ENCODE data around the gene LRBA.

Gene LRBA

GRCh38 chr4:150826306-150826705, 188.8 kb downstream of the LRBA start:
- no peak for DNase-seq (ENCODE audit: low spot score)
- TF ChIP-seq CTCF (IDR thresholded peaks at IDR 0.05; ENCODE audit: borderline replicate concordance, control extremely low read depth, extremely low read depth, insufficient read depth, missing control alignments), result no peak
- in situ Hi-C loops (cut with MboI; ENCODE audit: low sequenced_read_pairs, unreplicated experiment), result no loop called here

GRCh38 chr4:150822407-150822806, 192.7 kb downstream of the LRBA start:
- DNase-seq (ENCODE audit: low spot score), result no peak
- TF ChIP-seq CTCF (IDR thresholded peaks at IDR 0.05; ENCODE audit: borderline replicate concordance, control extremely low read depth, extremely low read depth, insufficient read depth, missing control alignments), result no peak
- in situ Hi-C loops (cut with MboI; ENCODE audit: low sequenced_read_pairs, unreplicated experiment), result no loop called here

GRCh38 chr4:150821641-150822040, 193.4 kb downstream of the LRBA start:
- in situ Hi-C loops (cut with MboI; ENCODE audit: low sequenced_read_pairs, unreplicated experiment), result no loop called here
- DNase-seq (ENCODE audit: low spot score), result no peak
- TF ChIP-seq CTCF (IDR thresholded peaks at IDR 0.05; ENCODE audit: borderline replicate concordance, control extremely low read depth, extremely low read depth, insufficient read depth, missing control alignments), result no peak

- DNase-seq (ENCODE audit: low spot score), result no peak
- in situ Hi-C loops (cut with MboI; ENCODE audit: low sequenced_read_pairs, unreplicated experiment), result no loop called here
- TF ChIP-seq CTCF (IDR thresholded peaks at IDR 0.05; ENCODE audit: borderline replicate concordance, control extremely low read depth, extremely low read depth, insufficient read depth, missing control alignments), result no peak
These were observed 194.7 kb downstream of the LRBA start for GRCh38 chr4:150820409-150820808.

GRCh38 chr4:150818661-150819060, 196.4 kb downstream of the LRBA start:
- in situ Hi-C loops (cut with MboI; ENCODE audit: low sequenced_read_pairs, unreplicated experiment), result no loop called here
- TF ChIP-seq CTCF (IDR thresholded peaks at IDR 0.05; ENCODE audit: borderline replicate concordance, control extremely low read depth, extremely low read depth, insufficient read depth, missing control alignments), result no peak
- no peak for DNase-seq (ENCODE audit: low spot score)

- TF ChIP-seq CTCF (IDR thresholded peaks at IDR 0.05; ENCODE audit: borderline replicate concordance, control extremely low read depth, extremely low read depth, insufficient read depth, missing control alignments), result no peak
- DNase-seq (ENCODE audit: low spot score), result no peak
- in situ Hi-C loops (cut with MboI; ENCODE audit: low sequenced_read_pairs, unreplicated experiment), result no loop called here
These were observed 197.1 kb downstream of the LRBA start for GRCh38 chr4:150817804-150818528.
